GM18498 (cell line): ENCODE data around the gene F10.
"Not testable (repeated sequence)": the region's sequence is repeated elsewhere in the genome, so short reads cannot be mapped to it uniquely, and the experiment has no call there.

Experiments used
- ATAC-seq: cut with Tn5 transposase; IDR thresholded peaks from one replicate; pipeline ENCODE4 v1.9.1; 2021; ENCODE audit warnings: mild to moderate bottlenecking, moderate library complexity; ENCODE audit not compliant: unreplicated experiment

The F10 gene

GRCh38 chr13:113098162-113098732 is 24.4 kb upstream of the F10 start:
- ATAC-seq: no peak

- no peak for ATAC-seq
Measured at GRCh38 chr13:113099142-113099541, 23.5 kb upstream of the F10 start.

GRCh38 chr13:113102302-113102701 is 20.3 kb upstream of the F10 start:
- ATAC-seq: not testable (repeated sequence)

GRCh38 chr13:113102727-113103126 is 19.9 kb upstream of the F10 start:
- ATAC-seq: no peak

GRCh38 chr13:113103646-113104045 is 19.0 kb upstream of the F10 start:
- ATAC-seq: no peak

GRCh38 chr13:113105032-113105920 is 17.3 kb upstream of the F10 start, which contains the start of gene F7:
Gene F7, plus strand, starts transcription at chr13:113105791. Its CDS starts 51 bp downstream, at chr13:113105842.
- no peak for ATAC-seq

GRCh38 chr13:113105921-113106452 is 16.6 kb upstream of the F10 start:
- no peak for ATAC-seq

GRCh38 chr13:113106711-113107351 is 15.8 kb upstream of the F10 start:
- ATAC-seq: no peak

- not testable (repeated sequence) for ATAC-seq
Measured at GRCh38 chr13:113108521-113108920, 14.1 kb upstream of the F10 start.

GRCh38 chr13:113109151-113110047 is 13.2 kb upstream of the F10 start:
- ATAC-seq: no peak

GRCh38 chr13:113110048-113110851 is 12.3 kb upstream of the F10 start:
- ATAC-seq: no peak

GRCh38 chr13:113110852-113111315 is 11.7 kb upstream of the F10 start:
- no peak for ATAC-seq

GRCh38 chr13:113111821-113112220 is 10.8 kb upstream of the F10 start:
- ATAC-seq: not testable (repeated sequence)

- not testable (repeated sequence) for ATAC-seq
Measured at GRCh38 chr13:113112475-113112874, 10.1 kb upstream of the F10 start.

- no peak for ATAC-seq
Measured at GRCh38 chr13:113112893-113113845, 9.4 kb upstream of the F10 start.

- no peak for ATAC-seq
Measured at GRCh38 chr13:113113846-113114271, 8.7 kb upstream of the F10 start.

- ATAC-seq: no peak
Measured at GRCh38 chr13:113114511-113115362, 7.9 kb upstream of the F10 start.
